SK-N-SH (cell line): ENCODE measurements around the gene SETDB2. TPM values are rescaled to one million over a fixed set of nuclear protein-coding genes. Genes with fewer than 3 reads are reported as not detected.

Experiments
- CTCF ChIA-PET: fragments of 300-600, 350-600 bp; formaldehyde crosslinking; extraction: SDS; loops from one replicate; lab custom pipeline; 2021; lab: Yijun Ruan, JAX
- POLR2A ChIA-PET: fragments of 350-600 bp; sonication (Branson Sonifier 250); formaldehyde crosslinking; extraction: SDS; loops from one replicate; lab custom pipeline; 2020; ENCODE audit warnings: antibody characterized with exemption, inconsistent platforms; lab: Yijun Ruan, JAX
- DNase-seq: peaks from one replicate; pipeline ENCODE4 v3.0.0; 2012
- H2AFZ ChIP-seq: fragments of 200-600 bp; sonication (generic); 2 replicates; pipeline ENCODE4 v1.8.1; 2016; ENCODE audit warnings: antibody characterized with exemption, mild to moderate bottlenecking, low read depth
- H3F3A ChIP-seq: fragments of 200-600 bp; sonication (generic); replicated peaks from 2 replicates; pipeline ENCODE3; 2016; ENCODE audit warnings: antibody characterized with exemption, mild to moderate bottlenecking; ENCODE audit not compliant: insufficient read depth
- H3K27ac ChIP-seq, 2 experiments: fragments of 200-500 bp in 1 of 2; fragments of 200-600 bp in 1 of 2; sonication (Bioruptor generic) in 1 of 2; sonication (generic), shearing (Covaris generic) in 1 of 2; 2 replicates each; pipeline versions ENCODE4 v1.5.1 to v1.6.1; 2014 to 2016; ENCODE audit warnings: low read depth in 2 of 2, inconsistent platforms in 1 of 2, low read length in 1 of 2, mild to moderate bottlenecking in 1 of 2, mixed read lengths in 1 of 2
- H3K27me3 ChIP-seq: fragments of 200-600 bp; sonication (generic), shearing (Covaris generic); 2 replicates; pipeline ENCODE4 v1.6.1; 2016; ENCODE audit warnings: mixed run types; ENCODE audit not compliant: insufficient read depth
- H3K36me3 ChIP-seq, 2 experiments: fragments of 200-500 bp in 1 of 2; fragments of 200-600 bp in 1 of 2; sonication (Bioruptor generic) in 1 of 2; sonication (generic) in 1 of 2; replicated peaks in 1 of 2; 2 replicates each; pipeline versions ENCODE3 to v1.5.1; 2014 to 2016; ENCODE audit warnings: low read length in 1 of 2, mild to moderate bottlenecking in 1 of 2; ENCODE audit not compliant: insufficient read depth in 2 of 2, control insufficient read depth in 1 of 2
- H3K4me1 ChIP-seq, 2 experiments: fragments of 200-500 bp in 1 of 2; fragments of 200-600 bp in 1 of 2; sonication (Bioruptor generic) in 1 of 2; sonication (generic), shearing (Covaris generic) in 1 of 2; 2 replicates each; pipeline versions ENCODE4 v1.5.1 to v1.6.1; 2014 to 2016; ENCODE audit warnings: low read depth in 1 of 2, low read length in 1 of 2, mixed run types in 1 of 2; ENCODE audit not compliant: insufficient read depth in 2 of 2, control insufficient read depth in 1 of 2
- H3K4me2 ChIP-seq: fragments of 200-600 bp; sonication (generic), shearing (Covaris generic); 2 replicates; pipeline ENCODE4 v1.6.1; 2017; ENCODE audit warnings: mixed run types
- H3K4me3 ChIP-seq, 2 experiments: fragments of 200-500 bp in 1 of 2; fragments of 200-600 bp in 1 of 2; sonication (Bioruptor generic) in 1 of 2; sonication (generic), shearing (Covaris generic) in 1 of 2; 2 replicates each; pipeline versions ENCODE4 v1.5.1 to v1.8.1; 2014 to 2016; ENCODE audit warnings: low read depth in 2 of 2, inconsistent platforms in 1 of 2, low read length in 1 of 2, mild to moderate bottlenecking in 1 of 2, mixed read lengths in 1 of 2, moderate library complexity in 1 of 2
- H3K79me2 ChIP-seq: fragments of 200-600 bp; sonication (generic); 2 replicates; pipeline ENCODE4 v1.8.1; 2017; ENCODE audit warnings: mild to moderate bottlenecking; ENCODE audit not compliant: insufficient read depth
- H3K9ac ChIP-seq: fragments of 200-600 bp; sonication (generic); 2 replicates; pipeline ENCODE4 v1.6.1; 2017; ENCODE audit warnings: mixed run types
- H3K9me2 ChIP-seq: fragments of 200-600 bp; sonication (generic); 2 replicates; pipeline ENCODE4 v1.6.1; 2017; ENCODE audit warnings: mixed run types
- H3K9me3 ChIP-seq: fragments of 200-600 bp; sonication (generic); 2 replicates; pipeline ENCODE4 v1.6.1; 2017; ENCODE audit warnings: mixed run types, mild to moderate bottlenecking, moderate library complexity
- H4K20me1 ChIP-seq: fragments of 200-600 bp; sonication (generic); 2 replicates; pipeline ENCODE4 v1.6.1; 2017; ENCODE audit warnings: mild to moderate bottlenecking, mixed run types; ENCODE audit not compliant: insufficient read depth
- CTCF ChIP-seq: fragments of 200-600 bp; sonication (generic); IDR thresholded peaks from 2 replicates; pipeline ENCODE4 v1.6.1; 2017; ENCODE audit warnings: antibody characterized with exemption, mild to moderate bottlenecking, moderate library complexity
- EP300 ChIP-seq, 2 experiments: IDR thresholded peaks; 2 replicates each; pipeline versions ENCODE4 v1.4.0 to v1.6.1; 2012; ENCODE audit warnings: borderline replicate concordance in 1 of 2, low read depth in 1 of 2, low read length in 1 of 2
- EZH2phosphoT487 ChIP-seq: fragments of 200-600 bp; sonication (generic); IDR thresholded peaks from 2 replicates; pipeline ENCODE4 v1.6.1; 2017; ENCODE audit warnings: low read depth, mixed run types, mild to moderate bottlenecking, antibody characterized with exemption, moderate library complexity, borderline replicate concordance
- FOSL2 ChIP-seq: IDR thresholded peaks from 2 replicates; pipeline ENCODE4 v1.4.0; 2012; ENCODE audit warnings: low read depth, mild to moderate bottlenecking, moderate library complexity, borderline replicate concordance
- FOXJ3 ChIP-seq: sonication (generic); formaldehyde crosslinking; IDR thresholded peaks from 2 replicates; pipeline ENCODE4 v1.5.1; 2020; ENCODE audit warnings: mild to moderate bottlenecking, missing genetic modification reagents
- FOXM1 ChIP-seq: IDR thresholded peaks from 2 replicates; pipeline ENCODE4 v1.4.0; 2012; ENCODE audit warnings: low read depth, mild to moderate bottlenecking
- GABPA ChIP-seq: IDR thresholded peaks from 2 replicates; pipeline ENCODE4 v1.4.0; 2012; ENCODE audit warnings: low read depth, mild to moderate bottlenecking
- GATA2 ChIP-seq: sonication (generic); formaldehyde crosslinking; IDR thresholded peaks from 2 replicates; pipeline ENCODE4 v1.5.0; 2020; ENCODE audit warnings: mild to moderate bottlenecking, missing genetic modification reagents
- MAX ChIP-seq: IDR thresholded peaks from 2 replicates; pipeline ENCODE4 v1.4.0; 2012; ENCODE audit warnings: low read depth
- MEF2A ChIP-seq: IDR thresholded peaks from 2 replicates; pipeline ENCODE4 v1.4.0; 2012; ENCODE audit warnings: low read depth, borderline replicate concordance
- MXI1 ChIP-seq: IDR thresholded peaks from 2 replicates; pipeline ENCODE4 v1.6.1; 2012; ENCODE audit warnings: mild to moderate bottlenecking, low read depth, low read length, improper control_type of control experiment
- POLR2AphosphoS5 ChIP-seq: IDR thresholded peaks from 2 replicates; pipeline ENCODE4 v1.6.1; 2012; ENCODE audit warnings: low read depth, low read length
- RAD21 ChIP-seq: IDR thresholded peaks from 2 replicates; pipeline ENCODE4 v1.6.1; 2012; ENCODE audit warnings: mild to moderate bottlenecking, low read length
- RCOR1 ChIP-seq: fragments of 150-350 bp; IDR thresholded peaks from 2 replicates; pipeline ENCODE4 v1.6.1; 2017; ENCODE audit warnings: antibody characterized with exemption, low read length
- REST ChIP-seq: IDR thresholded peaks from 2 replicates; pipeline ENCODE4 v1.6.1; 2012; ENCODE audit warnings: mild to moderate bottlenecking, low read depth, low read length, moderate library complexity
- RFX5 ChIP-seq: IDR thresholded peaks from 2 replicates; pipeline ENCODE4 v1.6.1; 2012; ENCODE audit warnings: mild to moderate bottlenecking, improper control_type of control experiment, low read length
- RXRA ChIP-seq: IDR thresholded peaks from 2 replicates; pipeline ENCODE4 v1.4.0; 2012; ENCODE audit warnings: low read depth, mild to moderate bottlenecking, borderline replicate concordance
- SMC3 ChIP-seq: IDR thresholded peaks from 2 replicates; pipeline ENCODE4 v1.6.1; 2012; ENCODE audit warnings: low read depth, low read length, improper control_type of control experiment
- TAF1 ChIP-seq: IDR thresholded peaks from 2 replicates; pipeline ENCODE4 v1.6.1; 2012; ENCODE audit warnings: low read depth, mild to moderate bottlenecking, low read length, moderate library complexity, borderline replicate concordance
- TEAD4 ChIP-seq: IDR thresholded peaks from 2 replicates; pipeline ENCODE4 v1.4.0; 2012; ENCODE audit warnings: mild to moderate bottlenecking, borderline replicate concordance; ENCODE audit not compliant: insufficient read depth
- YY1 ChIP-seq: IDR thresholded peaks from 2 replicates; pipeline ENCODE4 v1.4.0; 2012; ENCODE audit warnings: low read depth, mild to moderate bottlenecking
- ZBTB33 ChIP-seq: IDR thresholded peaks from 2 replicates; pipeline ENCODE4 v1.4.0; 2012; ENCODE audit warnings: low read depth, borderline replicate concordance
- WGBS: methylation state at CpG from one replicate; pipeline ENCODE4 v1.1.6; 2017; ENCODE audit warnings: low lambda C conversion rate; 5-methylcytosine and 5-hydroxymethylcytosine counted together
- polyA plus RNA-seq, 3 experiments: library from polyadenylated mRNA; depleted of rRNA; stranded (reverse); fragments of >200 nt; gene quantifications; 2 replicates each; pipeline ENCODE4 v1.2.3, GENCODE V29; 2012

Gene SETDB2
- polyA plus RNA-seq, 1 of the 3 experiments (the other 2 are of a cell fraction), result 1.9 TPM

- TF ChIP-seq CTCF (no peak), MAX (no peak), SMC3 (no peak)
These were observed 36.1 kb upstream of the SETDB2 start (continued) for GRCh38 chr13:49407936-49408335.

- 96% methylated on average over 3 of the region's 3 CpGs for WGBS
- Histone ChIP-seq H3K4me3 (no peak overlapping the region), H3K79me2 (no peaks in the 10 kb centered on the region), H2AFZ (no peak overlapping the region), H3K4me1 (no peaks in the 10 kb centered on the region), H3K27ac (no peak overlapping the region), H3K36me3 (no peaks in the 10 kb centered on the region), H3K27me3 (no peaks in the 10 kb centered on the region), H4K20me1 (no peaks in the 10 kb centered on the region), H3K9me3 (peaks cover 8% of the 10 kb centered on the region), H3F3A (no peaks in the 10 kb centered on the region), H3K9ac (no peak overlapping the region), H3K4me2 (no peak overlapping the region), H3K9me2 (no peaks in the 10 kb centered on the region)
- DNase-seq, result no peak
- CTCF ChIA-PET, result no interaction called here
- no peak for TF ChIP-seq MEF2A
- TF ChIP-seq EZH2phosphoT487, result no peak
- TF ChIP-seq YY1, result no peak
- no peak for TF ChIP-seq GABPA
- no peak for TF ChIP-seq FOXJ3 (CRISPR knock-in tag)
- TF ChIP-seq POLR2AphosphoS5, result no peak
- no peak for TF ChIP-seq EP300 (IDR thresholded peaks at IDR 0.05; ENCODE audit: borderline replicate concordance in 1 of 2, low read depth in 1 of 2, low read length in 1 of 2)
- TF ChIP-seq TAF1, result no peak
- TF ChIP-seq GATA2 (CRISPR knock-in tag), result no peak
- no peak for TF ChIP-seq MXI1
- TF ChIP-seq RXRA, result no peak
- no peak for TF ChIP-seq REST
- TF ChIP-seq TEAD4, result no peak
- no peak for TF ChIP-seq FOSL2
- TF ChIP-seq FOXM1, result no peak
- no peak for TF ChIP-seq RCOR1
- TF ChIP-seq ZBTB33, result no peak
- TF ChIP-seq CTCF, result no peak
- no peak for TF ChIP-seq RAD21
- TF ChIP-seq RFX5, result no peak
- POLR2A ChIA-PET, result no interaction called here
These were observed 35.1 kb upstream of the SETDB2 start for GRCh38 chr13:49409008-49409407.
